Measurements from ENCODE around the gene ADAM12. TPM values are rescaled to one million over a fixed set of nuclear protein-coding genes. Genes with fewer than 3 reads are reported as not detected.

The ADAM12 gene
- total and polyA plus RNA-seq, 12 donors: 0.08 to 3.9 (median 0.53) TPM

DNA sequence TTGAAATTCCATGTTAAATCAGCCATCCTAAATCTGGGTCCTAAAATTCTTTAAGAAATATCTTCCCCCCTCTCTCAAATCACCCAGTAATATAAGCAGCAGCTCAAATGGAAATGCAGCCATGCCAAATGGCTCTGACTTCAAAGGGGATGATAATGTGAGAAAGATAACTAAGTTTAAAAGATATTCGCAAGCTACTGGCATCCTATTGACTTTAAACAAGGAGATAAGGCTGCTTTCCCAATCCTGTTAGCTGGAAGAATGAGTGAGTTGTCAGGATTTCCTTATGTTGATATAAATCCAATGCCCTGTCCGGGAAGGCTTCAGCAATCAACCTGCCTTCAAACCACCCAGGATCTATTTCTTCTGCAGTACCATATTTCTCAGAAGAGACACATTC lies 320.0 kb downstream of the ADAM12 start:
- TF ChIP-seq POLR2A (IDR thresholded peaks at IDR 0.05): no peak
- TF ChIP-seq, protein P1, sequence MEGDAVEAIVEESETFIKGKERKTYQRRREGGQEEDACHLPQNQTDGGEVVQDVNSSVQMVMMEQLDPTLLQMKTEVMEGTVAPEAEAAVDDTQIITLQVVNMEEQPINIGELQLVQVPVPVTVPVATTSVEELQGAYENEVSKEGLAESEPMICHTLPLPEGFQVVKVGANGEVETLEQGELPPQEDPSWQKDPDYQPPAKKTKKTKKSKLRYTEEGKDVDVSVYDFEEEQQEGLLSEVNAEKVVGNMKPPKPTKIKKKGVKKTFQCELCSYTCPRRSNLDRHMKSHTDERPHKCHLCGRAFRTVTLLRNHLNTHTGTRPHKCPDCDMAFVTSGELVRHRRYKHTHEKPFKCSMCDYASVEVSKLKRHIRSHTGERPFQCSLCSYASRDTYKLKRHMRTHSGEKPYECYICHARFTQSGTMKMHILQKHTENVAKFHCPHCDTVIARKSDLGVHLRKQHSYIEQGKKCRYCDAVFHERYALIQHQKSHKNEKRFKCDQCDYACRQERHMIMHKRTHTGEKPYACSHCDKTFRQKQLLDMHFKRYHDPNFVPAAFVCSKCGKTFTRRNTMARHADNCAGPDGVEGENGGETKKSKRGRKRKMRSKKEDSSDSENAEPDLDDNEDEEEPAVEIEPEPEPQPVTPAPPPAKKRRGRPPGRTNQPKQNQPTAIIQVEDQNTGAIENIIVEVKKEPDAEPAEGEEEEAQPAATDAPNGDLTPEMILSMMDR (IDR thresholded peaks at IDR 0.05): no peak
- DNase-seq: no peak
- Histone ChIP-seq H3K4me3 (no peak overlapping the region), H3K4me1 (replicated peaks in 1 of 2) (no peaks in the 10 kb centered on the region), H3K27ac (no peak overlapping the region), H3K27me3 (no peaks in the 10 kb centered on the region), H3K36me3 (replicated peaks in 1 of 2) (no peaks in the 10 kb centered on the region), H3K9me3 (replicated peaks in 1 of 3) (no peaks in the 10 kb centered on the region)
- intact Hi-C loops (cut with DNase I): no loop called here
- 43 to 56% (median 49%) methylated on average over 2 of the region's 2 CpGs for WGBS, 4 donors

DNA sequence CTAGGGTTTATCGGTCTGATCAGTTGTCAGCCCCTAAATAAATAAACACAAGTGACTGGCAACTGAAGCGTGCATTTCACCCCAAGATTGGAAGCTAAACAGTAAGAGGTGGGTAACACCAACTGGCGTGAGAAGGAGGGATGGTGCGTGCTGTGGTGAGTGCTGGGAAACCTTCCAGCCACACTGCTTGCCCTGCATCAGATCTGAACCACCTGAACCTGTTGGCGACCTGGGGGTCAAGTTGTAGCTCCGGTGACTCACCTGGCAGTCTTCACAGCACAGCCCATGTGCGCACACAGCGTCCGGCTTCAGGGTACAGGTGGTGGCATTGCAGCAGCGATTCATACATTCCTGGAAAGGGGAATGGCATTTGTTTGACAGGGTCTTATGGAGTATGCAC lies 321.8 kb downstream of the ADAM12 start:
- 93 to 98% (median 93%) methylated on average over 3 to 10 of the region's 10 CpGs for WGBS, 4 donors

DNA sequence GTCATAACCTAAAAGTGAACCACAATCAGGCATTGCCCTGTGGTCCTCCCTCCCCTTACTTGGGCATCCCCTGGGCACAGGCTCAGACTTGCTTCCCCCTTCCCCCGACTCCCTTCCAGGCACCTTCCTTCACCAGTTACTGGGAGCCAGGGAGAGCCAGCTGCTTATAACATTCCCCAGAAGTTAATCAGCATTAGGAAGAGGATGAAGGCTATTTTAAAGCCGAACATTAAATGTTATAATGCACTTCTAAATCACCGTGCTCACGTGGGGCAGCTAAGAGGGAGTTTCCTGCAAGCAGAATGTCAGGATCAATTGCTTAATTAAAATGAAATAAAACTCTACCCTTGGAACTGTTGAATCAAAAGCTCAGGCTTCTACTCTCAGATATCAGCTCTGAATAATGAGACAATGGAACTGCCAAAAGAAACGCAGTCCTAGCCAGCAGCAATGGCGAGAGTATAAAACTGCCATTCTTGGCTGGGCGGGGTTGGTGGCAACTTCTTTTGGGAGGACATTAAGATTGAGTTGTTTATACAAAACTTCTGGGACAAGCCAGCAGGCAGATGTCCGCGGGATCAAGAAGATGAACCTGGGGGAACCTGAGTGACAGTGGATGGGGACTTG lies 322.4 kb downstream of the ADAM12 start:
- H3K27me3 ChIP-seq: no peaks in the 10 kb centered on the region
- H3K36me3 ChIP-seq (replicated peaks in 1 of 2): no peaks in the 10 kb centered on the region
- WGBS, 4 donors: 85 to 88% (median 87%) methylated on average over 9 of the region's 9 CpGs
- no peak for DNase-seq
- intact Hi-C loops (cut with DNase I): no loop called here
- H3K4me3 ChIP-seq: no peak overlapping the region
- H3K9me3 ChIP-seq (replicated peaks in 1 of 3): no peaks in the 10 kb centered on the region
- TF ChIP-seq POLR2A (IDR thresholded peaks at IDR 0.05): no peak
- TF ChIP-seq, protein P1 (IDR thresholded peaks at IDR 0.05): no peak
- H3K27ac ChIP-seq: no peak overlapping the region
- peaks cover 3 to 6% of the 10 kb centered on the region in 2 donors for H3K4me1 ChIP-seq (replicated peaks in 1 of 2)

More for the DNA sequence above, 321.8 kb downstream of the ADAM12 start:
- Histone ChIP-seq H3K36me3 (replicated peaks in 1 of 2) (no peaks in the 10 kb centered on the region), H3K27me3 (no peaks in the 10 kb centered on the region), H3K9me3 (replicated peaks in 1 of 3) (no peaks in the 10 kb centered on the region), H3K27ac (no peak overlapping the region), H3K4me1 (replicated peaks in 1 of 2) (peaks cover 3 to 6% of the 10 kb centered on the region in 2 donors), H3K4me3 (no peak overlapping the region)
- DNase-seq: no peak
- intact Hi-C loops (cut with DNase I): no loop called here
- TF ChIP-seq POLR2A (IDR thresholded peaks at IDR 0.05): no peak
- TF ChIP-seq, protein P1 (IDR thresholded peaks at IDR 0.05): no peak

DNA sequence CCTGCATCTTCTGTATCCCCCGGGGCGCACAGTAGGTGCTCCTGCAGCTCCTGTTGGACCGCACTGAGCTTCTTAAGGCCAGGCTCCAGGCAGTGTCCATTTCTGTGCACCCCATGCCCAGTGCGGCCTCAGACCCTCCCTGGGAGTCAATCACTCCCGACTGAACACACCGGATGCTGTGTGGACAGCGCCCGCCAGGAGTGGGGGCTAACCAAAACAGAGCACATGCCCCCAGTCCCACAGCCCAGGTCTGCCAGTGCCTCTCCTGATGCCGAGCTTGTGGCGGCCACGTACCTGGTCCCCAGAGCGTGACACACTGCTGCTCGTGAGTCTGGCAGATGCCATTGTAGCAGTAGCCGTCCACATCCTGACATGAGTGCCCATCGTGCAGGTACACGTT lies 323.8 kb downstream of the ADAM12 start:
- Histone ChIP-seq H3K4me1 (replicated peaks in 1 of 2) (peaks cover 3 to 19% of the 10 kb centered on the region in 2 donors), H3K4me3 (no peak overlapping the region), H3K9me3 (replicated peaks in 1 of 3) (no peaks in the 10 kb centered on the region), H3K27ac (no peak overlapping the region), H3K36me3 (replicated peaks in 1 of 2) (no peaks in the 10 kb centered on the region), H3K27me3 (no peaks in the 10 kb centered on the region)
- TF ChIP-seq POLR2A (IDR thresholded peaks at IDR 0.05): no peak
- TF ChIP-seq, protein P1 (IDR thresholded peaks at IDR 0.05): no peak
- no peak for DNase-seq
- WGBS, 4 donors: 86 to 94% (median 89%) methylated on average over 8 to 16 of the region's 16 CpGs
- intact Hi-C loops (cut with DNase I): no loop called here

Data from adrenal gland (tissue), 12 donors.